Thoracic aorta (tissue), 2 donors: Measurements from ENCODE around the gene PLAAT2. TPM values are rescaled to one million over a fixed set of nuclear protein-coding genes. Genes with fewer than 3 reads are reported as not detected.

Experiments used
- ATAC-seq: fragments of 150-250 bp; one replicate; pipeline ENCODE4 v1.8.0; 2017; ENCODE audit warnings: low read depth; ENCODE audit not compliant: insufficient number of reproducible peaks, low FRiP score
- DNase-seq: peaks from one replicate; pipeline ENCODE4 v3.0.0-alpha.2; 2020; ENCODE audit warnings: low spot score
- H3K27ac ChIP-seq, 2 donors: fragments of 200-600 bp; sonication (generic); 1 replicate in 1 of 2; 2 replicates in 1 of 2; pipeline ENCODE4 v1.5.1; 2016; ENCODE audit warnings: mild to moderate bottlenecking in 2 of 2, moderate library complexity in 2 of 2
- H3K27me3 ChIP-seq: fragments of 200-600 bp; sonication (generic); replicated peaks from 2 replicates; pipeline ENCODE4 v1.6.0; 2016; ENCODE audit warnings: mild to moderate bottlenecking; ENCODE audit not compliant: insufficient read depth
- H3K36me3 ChIP-seq: fragments of 200-600 bp; sonication (generic); one replicate; pipeline ENCODE4 v1.5.1; 2016
- H3K4me1 ChIP-seq, 2 donors: fragments of 200-600 bp; sonication (generic); 1 replicate in 1 of 2; 2 replicates in 1 of 2; pipeline versions ENCODE4 v1.5.1 to v1.6.0; 2016; ENCODE audit warnings: low read depth in 2 of 2, mild to moderate bottlenecking in 1 of 2; ENCODE audit not compliant: control insufficient read depth in 1 of 2
- H3K4me3 ChIP-seq: fragments of 200-600 bp; sonication (generic); 2 replicates; pipeline ENCODE4 v1.5.1; 2016; ENCODE audit warnings: mild to moderate bottlenecking
- H3K9me3 ChIP-seq: fragments of 200-600 bp; sonication (generic); 2 replicates; pipeline ENCODE4 v1.5.1; 2016
- total RNA-seq, 2 donors: library from RNA; depleted of rRNA; stranded (reverse); fragments of >200 nt; gene quantifications; one replicate each; pipeline versions ENCODE4 v1.1.0 to v1.2.3, GENCODE V29; 2016
- TF ChIP-seq, protein P1 (sequence below): fragments of 200-600 bp; sonication (generic); IDR thresholded peaks from one replicate; pipeline ENCODE4 v1.5.1; 2019; ENCODE audit warnings: antibody characterized with exemption

The PLAAT2 gene
- total RNA-seq, 2 donors from 2014 or later, result not detected

DNA sequence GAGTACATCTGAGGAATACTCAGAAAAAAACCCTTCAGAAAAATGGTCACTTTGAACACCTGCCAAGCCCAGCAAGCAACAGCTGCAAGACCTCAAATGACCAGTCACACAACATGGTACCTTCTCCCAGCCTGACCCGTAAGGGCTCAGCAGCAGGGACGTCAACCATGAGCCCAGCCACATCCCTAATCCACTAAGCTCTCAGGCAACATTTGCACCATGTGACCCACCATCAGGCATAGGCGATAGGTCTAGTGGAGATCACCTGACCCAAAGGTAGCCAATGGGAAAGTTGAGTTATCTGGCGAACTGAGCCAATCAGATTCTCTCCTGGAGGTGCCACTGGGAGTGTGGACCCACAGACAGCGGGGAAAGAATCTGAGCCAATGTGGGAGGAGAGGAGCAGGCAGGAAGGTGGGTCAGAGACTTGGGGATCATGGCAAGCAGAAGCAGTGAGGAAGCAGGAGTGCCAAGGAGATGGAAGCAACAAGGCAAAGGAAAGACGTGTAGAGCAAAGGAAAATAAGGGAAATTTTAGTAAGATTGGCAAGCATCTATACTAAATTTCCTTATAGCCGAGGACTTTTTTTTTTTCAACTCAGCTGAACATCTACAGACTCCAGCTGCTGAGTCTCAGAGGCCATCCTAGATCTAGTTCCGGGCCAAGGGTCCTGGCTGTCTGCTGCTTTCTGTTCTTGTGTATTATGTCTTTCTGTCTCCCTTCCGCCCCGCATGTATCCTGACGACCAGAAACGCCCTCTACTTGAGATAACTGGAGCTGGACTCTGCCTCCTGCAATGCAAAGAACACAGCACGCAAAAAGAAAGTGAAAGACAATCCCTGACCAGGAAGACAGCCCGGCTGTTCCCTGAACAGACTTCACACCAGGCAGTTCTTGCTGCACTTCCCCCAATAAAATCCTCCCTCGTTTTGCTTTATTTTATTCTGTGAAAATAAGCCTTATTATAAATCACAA lies 11.0 kb upstream of the PLAAT2 start:
- DNase-seq, result no peak
- H3K27ac ChIP-seq, result peak overlapping the region; percentile 46 to 51
- TF ChIP-seq, protein P1, sequence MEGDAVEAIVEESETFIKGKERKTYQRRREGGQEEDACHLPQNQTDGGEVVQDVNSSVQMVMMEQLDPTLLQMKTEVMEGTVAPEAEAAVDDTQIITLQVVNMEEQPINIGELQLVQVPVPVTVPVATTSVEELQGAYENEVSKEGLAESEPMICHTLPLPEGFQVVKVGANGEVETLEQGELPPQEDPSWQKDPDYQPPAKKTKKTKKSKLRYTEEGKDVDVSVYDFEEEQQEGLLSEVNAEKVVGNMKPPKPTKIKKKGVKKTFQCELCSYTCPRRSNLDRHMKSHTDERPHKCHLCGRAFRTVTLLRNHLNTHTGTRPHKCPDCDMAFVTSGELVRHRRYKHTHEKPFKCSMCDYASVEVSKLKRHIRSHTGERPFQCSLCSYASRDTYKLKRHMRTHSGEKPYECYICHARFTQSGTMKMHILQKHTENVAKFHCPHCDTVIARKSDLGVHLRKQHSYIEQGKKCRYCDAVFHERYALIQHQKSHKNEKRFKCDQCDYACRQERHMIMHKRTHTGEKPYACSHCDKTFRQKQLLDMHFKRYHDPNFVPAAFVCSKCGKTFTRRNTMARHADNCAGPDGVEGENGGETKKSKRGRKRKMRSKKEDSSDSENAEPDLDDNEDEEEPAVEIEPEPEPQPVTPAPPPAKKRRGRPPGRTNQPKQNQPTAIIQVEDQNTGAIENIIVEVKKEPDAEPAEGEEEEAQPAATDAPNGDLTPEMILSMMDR, result no peak
- H3K36me3 ChIP-seq, result peaks cover 4% of the 10 kb centered on the region
- ATAC-seq, result peak; percentile 51
- H3K9me3 ChIP-seq, result no peaks in the 10 kb centered on the region
- peak overlapping the region; percentile 51 for H3K4me3 ChIP-seq
- H3K4me1 ChIP-seq, result peaks cover 9 to 26% of the 10 kb centered on the region in 2 donors
- no peaks in the 10 kb centered on the region for H3K27me3 ChIP-seq

DNA sequence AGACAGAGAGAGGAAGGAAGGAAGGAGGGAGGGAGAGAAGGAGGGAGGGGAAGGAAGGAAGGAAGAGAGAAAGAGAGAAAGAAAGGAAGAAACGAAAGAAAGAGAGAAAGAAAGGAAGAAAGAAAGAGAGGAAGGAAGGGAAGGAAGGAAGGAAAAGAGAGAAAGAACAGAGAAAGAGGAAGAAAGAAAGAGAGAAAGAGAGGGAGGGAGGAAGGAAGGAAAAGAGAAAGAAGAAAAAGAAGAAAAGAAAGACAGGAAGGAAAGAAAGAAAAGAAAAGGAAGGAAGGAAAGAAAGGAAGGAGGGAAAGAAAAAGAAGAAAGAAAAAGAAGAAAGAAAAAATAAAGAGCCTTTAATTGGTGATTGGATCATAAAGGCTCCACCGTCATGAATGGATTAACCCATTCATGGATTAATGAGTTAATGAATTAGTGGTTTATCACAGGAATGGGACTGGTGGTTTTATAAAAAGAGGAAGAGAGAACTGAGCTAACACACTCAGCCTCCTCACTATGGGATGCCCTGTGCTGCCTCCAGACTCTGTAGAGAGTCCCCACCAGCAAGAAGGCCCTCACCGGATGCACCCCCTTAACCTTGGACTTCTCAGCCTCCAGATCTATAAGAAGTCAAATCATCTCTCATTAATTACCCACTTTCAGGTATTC lies 9.0 kb upstream of the PLAAT2 start:
- TF ChIP-seq, protein P1, result no peak
- DNase-seq, result no peak
- Histone ChIP-seq H3K27me3 (no peaks in the 10 kb centered on the region), H3K27ac (no peak overlapping the region), H3K4me1 (peaks cover 18 to 33% of the 10 kb centered on the region in 2 donors), H3K36me3 (peaks cover 4% of the 10 kb centered on the region), H3K4me3 (no peak overlapping the region), H3K9me3 (no peaks in the 10 kb centered on the region)
- no peak for ATAC-seq

DNA sequence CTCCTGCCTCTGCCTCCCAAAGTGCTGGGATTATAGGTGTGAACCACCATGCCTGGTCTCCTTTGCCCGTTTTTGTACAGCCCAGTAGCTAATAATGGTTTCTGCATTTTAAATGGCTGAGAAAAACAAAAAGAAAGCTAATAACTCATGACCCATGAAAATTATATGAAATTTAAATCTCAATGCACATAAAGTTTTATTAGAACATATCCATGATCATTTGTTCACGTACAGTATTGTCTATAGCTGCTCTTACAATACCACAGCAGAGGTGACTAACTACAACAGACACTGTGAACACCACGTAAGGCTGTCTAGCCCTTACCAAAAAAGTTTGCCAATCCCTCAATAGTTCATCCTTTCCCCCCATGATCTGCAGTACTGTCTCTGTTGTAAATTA lies 6.4 kb upstream of the PLAAT2 start:
- Histone ChIP-seq H3K4me1 (peaks cover 16 to 20% of the 10 kb centered on the region in 2 donors), H3K36me3 (no peaks in the 10 kb centered on the region), H3K9me3 (no peaks in the 10 kb centered on the region), H3K27me3 (no peaks in the 10 kb centered on the region), H3K4me3 (no peak overlapping the region), H3K27ac (no peak overlapping the region)
- TF ChIP-seq, protein P1, result no peak
- DNase-seq (no peak), ATAC-seq (no peak)

DNA sequence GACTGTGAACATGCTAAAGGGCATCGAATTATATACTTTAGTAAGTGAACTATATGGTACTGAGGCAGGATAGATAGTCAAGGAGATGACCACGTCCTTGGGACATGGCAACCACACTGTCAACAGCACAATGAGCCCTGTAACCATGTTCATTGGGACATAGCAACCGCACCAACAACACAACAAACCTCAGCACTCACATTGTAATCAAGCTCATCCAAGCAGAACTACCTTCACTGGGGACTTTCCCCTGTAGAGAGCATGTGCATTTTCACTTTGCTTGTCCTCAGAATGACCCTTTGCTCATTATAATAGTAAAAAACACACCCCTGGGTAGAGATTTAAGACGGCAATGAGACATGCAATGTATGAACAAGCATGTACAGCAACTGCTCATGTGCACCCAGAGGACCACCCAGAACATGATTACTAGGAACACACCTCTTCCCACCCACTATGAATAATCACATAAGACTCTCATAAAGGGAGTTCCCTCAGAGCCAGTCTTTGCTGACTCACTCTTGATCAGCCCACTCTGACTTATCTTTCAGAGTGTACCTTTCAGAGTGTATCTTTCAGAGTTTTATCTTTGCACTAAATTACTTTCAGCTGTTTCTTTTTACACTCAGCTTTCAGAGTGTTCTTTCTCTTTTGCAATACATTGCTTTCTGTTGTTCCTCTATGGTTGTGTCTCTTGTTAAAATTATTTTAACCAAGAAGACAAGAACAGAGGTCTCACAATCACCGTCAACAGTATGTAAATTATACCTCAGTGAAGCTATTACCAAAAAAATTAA lies 4.1 kb upstream of the PLAAT2 start:
- Histone ChIP-seq H3K4me3 (no peak overlapping the region), H3K36me3 (no peaks in the 10 kb centered on the region), H3K9me3 (no peaks in the 10 kb centered on the region), H3K27ac (no peak overlapping the region), H3K4me1 (peaks cover 13 to 14% of the 10 kb centered on the region in 2 donors), H3K27me3 (no peaks in the 10 kb centered on the region)
- DNase-seq, result no peak
- TF ChIP-seq, protein P1, result no peak
- peak; percentile 88 for ATAC-seq
